Prostate gland (tissue), 2 donors: ENCODE measurements around the gene CADPS2.

ENCODE experiments used
- POLR2A ChIP-seq: fragments of 450-650 bp; IDR thresholded peaks from one replicate; pipeline ENCODE4 v1.6.1; 2016; ENCODE audit warnings: antibody characterized with exemption, mild to moderate bottlenecking
- TF ChIP-seq, protein P1 (sequence below), 4 experiments: fragments of 200-600 bp in 2 of 4; fragments of 450-650 bp in 2 of 4; sonication (generic) in 2 of 4; IDR thresholded peaks; 1 replicate in 3 of 4; 2 replicates in 1 of 4; pipeline ENCODE4 v1.5.1; 2016 to 2019; ENCODE audit warnings: antibody characterized with exemption in 4 of 4, mild to moderate bottlenecking in 2 of 4, moderate library complexity in 2 of 4

DNA sequence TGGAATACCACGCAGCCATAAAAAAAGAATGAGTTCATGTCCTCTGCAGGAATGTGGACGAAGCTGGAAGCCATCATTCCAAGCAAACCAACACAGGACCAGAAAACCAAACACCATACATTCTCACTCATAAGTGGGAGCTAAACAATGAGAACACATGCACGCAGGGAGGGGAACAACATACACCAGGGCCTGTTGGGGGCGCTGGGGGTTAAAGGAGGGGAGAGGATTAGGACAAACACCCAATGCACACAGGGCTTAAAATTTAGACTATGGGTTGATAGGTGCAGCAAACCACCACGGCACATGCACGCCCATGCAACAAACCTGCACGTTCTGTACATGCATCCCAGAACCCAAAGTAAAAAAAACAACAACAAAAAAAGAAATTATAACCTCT lies 210.6 kb downstream of the CADPS2 start:
- TF ChIP-seq, protein P1, sequence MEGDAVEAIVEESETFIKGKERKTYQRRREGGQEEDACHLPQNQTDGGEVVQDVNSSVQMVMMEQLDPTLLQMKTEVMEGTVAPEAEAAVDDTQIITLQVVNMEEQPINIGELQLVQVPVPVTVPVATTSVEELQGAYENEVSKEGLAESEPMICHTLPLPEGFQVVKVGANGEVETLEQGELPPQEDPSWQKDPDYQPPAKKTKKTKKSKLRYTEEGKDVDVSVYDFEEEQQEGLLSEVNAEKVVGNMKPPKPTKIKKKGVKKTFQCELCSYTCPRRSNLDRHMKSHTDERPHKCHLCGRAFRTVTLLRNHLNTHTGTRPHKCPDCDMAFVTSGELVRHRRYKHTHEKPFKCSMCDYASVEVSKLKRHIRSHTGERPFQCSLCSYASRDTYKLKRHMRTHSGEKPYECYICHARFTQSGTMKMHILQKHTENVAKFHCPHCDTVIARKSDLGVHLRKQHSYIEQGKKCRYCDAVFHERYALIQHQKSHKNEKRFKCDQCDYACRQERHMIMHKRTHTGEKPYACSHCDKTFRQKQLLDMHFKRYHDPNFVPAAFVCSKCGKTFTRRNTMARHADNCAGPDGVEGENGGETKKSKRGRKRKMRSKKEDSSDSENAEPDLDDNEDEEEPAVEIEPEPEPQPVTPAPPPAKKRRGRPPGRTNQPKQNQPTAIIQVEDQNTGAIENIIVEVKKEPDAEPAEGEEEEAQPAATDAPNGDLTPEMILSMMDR (IDR thresholded peaks at IDR 0.05): no peak
- no peak for TF ChIP-seq POLR2A
